ENCODE measurements around the gene RGS13.

DNA sequence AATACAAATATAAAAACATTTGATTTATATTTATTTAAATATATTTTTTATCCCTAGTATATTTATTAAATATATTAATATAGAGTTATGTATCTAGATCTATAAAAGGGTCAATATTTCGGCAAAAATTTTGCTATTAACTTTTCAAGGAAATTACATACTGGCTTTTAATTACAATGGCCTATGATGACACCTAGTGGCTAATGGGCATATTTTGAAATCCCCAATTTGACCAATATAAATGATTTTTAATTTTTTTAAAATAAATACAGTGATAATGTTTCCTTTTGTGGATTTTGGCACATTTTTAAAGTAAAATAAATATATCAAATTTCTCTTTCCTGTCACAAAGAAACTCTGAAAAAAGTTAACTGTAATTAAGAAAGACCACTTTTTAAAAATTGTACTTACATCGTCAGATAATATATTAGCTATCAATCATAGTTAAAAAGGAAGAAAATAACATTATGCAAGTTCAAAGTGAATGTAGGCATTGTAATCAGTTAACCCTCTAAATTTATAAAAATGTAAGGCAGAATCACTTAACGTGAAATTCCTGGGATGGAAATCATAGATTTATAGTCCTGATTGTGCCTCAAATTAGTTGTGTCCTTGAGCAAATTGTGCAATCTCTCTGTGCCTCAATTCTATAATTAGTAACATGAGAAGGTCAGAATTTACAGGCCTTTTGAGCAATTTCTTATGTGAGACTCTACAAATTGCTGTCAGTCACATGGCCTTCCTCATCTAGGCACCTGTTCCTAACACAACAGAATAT lies 25.6 kb upstream of the RGS13 start:
- no peak for TF ChIP-seq EZH2 (IDR thresholded peaks at IDR 0.05)
- TF ChIP-seq, protein P1, sequence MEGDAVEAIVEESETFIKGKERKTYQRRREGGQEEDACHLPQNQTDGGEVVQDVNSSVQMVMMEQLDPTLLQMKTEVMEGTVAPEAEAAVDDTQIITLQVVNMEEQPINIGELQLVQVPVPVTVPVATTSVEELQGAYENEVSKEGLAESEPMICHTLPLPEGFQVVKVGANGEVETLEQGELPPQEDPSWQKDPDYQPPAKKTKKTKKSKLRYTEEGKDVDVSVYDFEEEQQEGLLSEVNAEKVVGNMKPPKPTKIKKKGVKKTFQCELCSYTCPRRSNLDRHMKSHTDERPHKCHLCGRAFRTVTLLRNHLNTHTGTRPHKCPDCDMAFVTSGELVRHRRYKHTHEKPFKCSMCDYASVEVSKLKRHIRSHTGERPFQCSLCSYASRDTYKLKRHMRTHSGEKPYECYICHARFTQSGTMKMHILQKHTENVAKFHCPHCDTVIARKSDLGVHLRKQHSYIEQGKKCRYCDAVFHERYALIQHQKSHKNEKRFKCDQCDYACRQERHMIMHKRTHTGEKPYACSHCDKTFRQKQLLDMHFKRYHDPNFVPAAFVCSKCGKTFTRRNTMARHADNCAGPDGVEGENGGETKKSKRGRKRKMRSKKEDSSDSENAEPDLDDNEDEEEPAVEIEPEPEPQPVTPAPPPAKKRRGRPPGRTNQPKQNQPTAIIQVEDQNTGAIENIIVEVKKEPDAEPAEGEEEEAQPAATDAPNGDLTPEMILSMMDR (IDR thresholded peaks at IDR 0.05), result peak; percentile 65
